ENCODE data around the gene ARL16. TPM values are rescaled to one million over a fixed set of nuclear protein-coding genes. Genes with fewer than 3 reads are reported as not detected.

ARL16 gene
- total RNA-seq, 1 donor from 2014 or later = 19.5 TPM

GRCh38 chr17:81708739-81709185, 25.2 kb upstream of the ARL16 start:
- Histone ChIP-seq H3K27me3 (no peaks in the 10 kb centered on the region), H3K9me3 (no peaks in the 10 kb centered on the region), H3K4me1 (peaks cover 35% of the 10 kb centered on the region), H3K36me3 (peaks cover 30% of the 10 kb centered on the region), H3K4me3 (no peak overlapping the region), H3K27ac (no peak overlapping the region)
- no peak for TF ChIP-seq CTCF (IDR thresholded peaks at IDR 0.05)
- ATAC-seq (no peak), DNase-seq (no peak)
- intact Hi-C loops (cut with DNase I) = no loop called here

DNA sequence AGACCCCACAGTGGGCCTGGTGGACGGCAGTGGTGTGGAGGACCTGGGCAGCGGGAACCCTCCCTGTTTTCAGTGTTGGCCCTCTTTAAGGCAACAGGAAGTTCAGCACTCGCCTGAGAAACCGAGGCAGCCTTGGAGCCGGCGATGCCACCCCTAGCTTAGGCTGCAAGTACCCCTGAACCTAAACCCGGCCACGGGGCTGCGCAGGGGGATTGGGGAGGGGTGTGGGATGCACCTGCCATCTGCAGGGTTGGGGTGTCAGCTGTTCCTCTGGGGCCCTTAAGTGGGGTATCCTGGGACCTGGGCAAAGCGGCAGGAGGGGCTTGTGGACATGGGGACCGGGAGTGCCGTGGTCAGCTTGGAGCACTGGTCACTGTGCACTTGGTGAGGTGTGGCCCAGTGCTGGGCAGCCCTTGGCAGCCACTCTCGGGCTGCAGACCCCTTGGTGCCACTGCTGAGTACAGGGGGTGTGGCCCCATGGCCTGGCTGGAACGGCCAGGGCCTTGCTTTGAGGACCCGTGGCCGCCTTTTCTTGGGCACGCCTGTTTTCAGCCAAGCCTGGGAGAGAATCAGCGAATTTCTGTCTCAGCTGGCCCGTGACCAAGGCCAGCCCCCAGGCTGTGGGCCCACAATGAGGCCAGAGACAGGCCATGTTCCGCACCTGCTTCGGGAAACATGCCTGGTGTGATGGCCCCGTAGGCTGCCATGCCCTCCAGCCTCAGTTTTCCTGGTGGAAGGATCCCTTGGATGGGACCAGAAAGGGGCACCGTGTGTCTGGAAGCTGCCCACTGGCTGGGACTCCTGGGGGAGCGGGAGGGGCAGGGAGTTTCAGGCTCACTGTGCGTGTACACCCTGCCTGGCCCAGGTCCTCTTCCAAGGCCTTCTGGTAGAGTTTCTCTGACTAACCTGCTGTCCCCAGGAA, 24.4 kb upstream of the ARL16 start:
- no peak overlapping the region for H3K27ac ChIP-seq
- no peaks in the 10 kb centered on the region for H3K9me3 ChIP-seq
- peaks cover 30% of the 10 kb centered on the region for H3K36me3 ChIP-seq
- H3K27me3 ChIP-seq = no peaks in the 10 kb centered on the region
- no peak for TF ChIP-seq CTCF (IDR thresholded peaks at IDR 0.05)
- peaks cover 28% of the 10 kb centered on the region for H3K4me1 ChIP-seq
- no peak overlapping the region for H3K4me3 ChIP-seq
- DNase-seq = no peak
- no peak for ATAC-seq
- intact Hi-C loops (cut with DNase I) = no loop called here

GRCh38 chr17:81706757-81707624, 23.4 kb upstream of the ARL16 start:
- Histone ChIP-seq H3K9me3 (no peaks in the 10 kb centered on the region), H3K27me3 (no peaks in the 10 kb centered on the region), H3K4me3 (no peak overlapping the region), H3K36me3 (peaks cover 30% of the 10 kb centered on the region), H3K4me1 (peaks cover 30% of the 10 kb centered on the region), H3K27ac (no peak overlapping the region)
- TF ChIP-seq CTCF (IDR thresholded peaks at IDR 0.05) = no peak
- intact Hi-C loops (cut with DNase I) = no loop called here
- ATAC-seq = no peak
- DNase-seq = no peak

DNA sequence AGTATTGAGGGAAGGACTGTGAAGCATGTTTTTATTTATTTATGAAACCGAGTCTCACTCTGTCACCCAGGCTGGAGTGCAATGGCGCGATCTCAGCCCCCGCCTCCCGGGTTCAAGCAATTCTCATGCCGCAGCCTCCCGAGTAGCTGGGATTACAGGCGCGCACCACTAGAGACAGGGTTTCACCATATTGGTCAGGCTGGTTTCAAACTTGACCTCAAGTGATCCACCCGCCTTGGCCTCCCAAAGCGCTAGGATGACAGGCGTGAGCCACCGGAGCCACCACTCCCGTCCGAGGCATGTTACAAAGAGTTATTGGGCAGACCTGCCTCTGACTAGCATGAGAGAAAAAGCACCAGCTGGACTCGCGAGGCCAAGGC, 22.6 kb upstream of the ARL16 start:
- intact Hi-C loops (cut with DNase I) = no loop called here
- no peak for ATAC-seq
- Histone ChIP-seq H3K4me1 (peaks cover 32% of the 10 kb centered on the region), H3K36me3 (peaks cover 33% of the 10 kb centered on the region), H3K27me3 (no peaks in the 10 kb centered on the region), H3K4me3 (no peak overlapping the region), H3K27ac (no peak overlapping the region), H3K9me3 (no peaks in the 10 kb centered on the region)
- DNase-seq = no peak
- no peak for TF ChIP-seq CTCF (IDR thresholded peaks at IDR 0.05)

DNA sequence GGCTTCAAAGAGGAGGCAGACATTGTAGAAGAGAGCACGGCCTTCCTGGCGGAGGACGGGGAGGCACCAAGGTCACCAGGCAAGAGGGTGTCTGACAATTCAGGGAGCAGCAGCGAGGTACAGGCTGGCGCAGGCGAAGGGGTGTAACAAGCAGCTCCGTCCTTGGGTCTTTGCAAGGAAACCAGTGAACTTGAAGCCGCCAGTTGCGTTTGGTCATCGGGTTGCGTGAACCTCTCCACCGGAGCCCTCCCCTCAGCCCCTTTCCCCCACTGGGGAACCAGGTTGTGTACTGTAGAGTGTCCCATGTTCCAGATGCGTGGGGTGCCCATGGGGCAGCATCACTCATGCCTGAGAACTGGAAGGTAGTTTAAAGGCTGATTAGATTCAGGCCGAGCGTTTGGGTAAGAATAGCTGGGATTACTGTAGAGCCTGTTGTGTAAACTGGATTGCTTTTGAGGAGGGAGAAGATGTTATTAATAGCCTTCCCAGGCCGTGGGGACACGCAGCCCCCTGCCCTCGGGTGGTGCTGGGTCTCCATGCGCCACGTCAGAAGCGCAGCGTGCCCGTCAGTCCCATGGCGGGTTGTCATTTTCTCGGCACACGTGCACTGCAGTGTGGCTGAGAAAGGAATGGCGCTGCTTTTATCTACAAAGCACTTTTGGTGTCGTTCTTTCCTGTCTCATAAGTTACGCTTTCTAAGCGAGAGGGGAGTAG, 22.1 kb upstream of the ARL16 start:
- TF ChIP-seq CTCF (IDR thresholded peaks at IDR 0.05) = no peak
- Histone ChIP-seq H3K27me3 (no peaks in the 10 kb centered on the region), H3K4me3 (no peak overlapping the region), H3K27ac (no peak overlapping the region), H3K4me1 (peaks cover 32% of the 10 kb centered on the region), H3K36me3 (peaks cover 39% of the 10 kb centered on the region), H3K9me3 (no peaks in the 10 kb centered on the region)
- intact Hi-C loops (cut with DNase I) = no loop called here
- DNase-seq = no peak
- no peak for ATAC-seq

Measured in upper lobe of right lung (tissue), 1 donor.